Ectodermal cell (in vitro differentiated cells): ENCODE results near the gene WSCD2.

Experiments
- H3K27ac ChIP-seq: 2 replicates; pipeline ENCODE4 v1.7.0; 2013; ENCODE audit warnings: mild to moderate bottlenecking, low read depth, low read length; ENCODE audit not compliant: insufficient read depth, poor library complexity, severe bottlenecking
- H3K27me3 ChIP-seq: 2 replicates; pipeline ENCODE4 v1.7.0; 2013; ENCODE audit warnings: mild to moderate bottlenecking, low read length; ENCODE audit not compliant: insufficient read depth, control insufficient read depth, poor library complexity, severe bottlenecking
- H3K36me3 ChIP-seq: one replicate; pipeline ENCODE4 v1.7.0; 2013; ENCODE audit warnings: low read length; ENCODE audit not compliant: control insufficient read depth, insufficient read depth
- H3K4me1 ChIP-seq: one replicate; pipeline ENCODE4 v1.7.0; 2013; ENCODE audit warnings: low read length; ENCODE audit not compliant: control insufficient read depth, insufficient read depth
- H3K4me3 ChIP-seq: 2 replicates; pipeline ENCODE4 v1.7.0; 2013; ENCODE audit warnings: low read depth, low read length, control low read depth; ENCODE audit not compliant: insufficient read depth
- H3K9me3 ChIP-seq: 2 replicates; pipeline ENCODE4 v1.7.0; 2013; ENCODE audit warnings: mild to moderate bottlenecking, low read length, moderate library complexity; ENCODE audit not compliant: control insufficient read depth
- WGBS, 2 experiments: methylation state at CpG; one replicate each; pipeline ENCODE4 v1.1.7; 2013; ENCODE audit warnings: missing lambda C conversion rate in 2 of 2; 5-methylcytosine and 5-hydroxymethylcytosine counted together

The WSCD2 gene

DNA sequence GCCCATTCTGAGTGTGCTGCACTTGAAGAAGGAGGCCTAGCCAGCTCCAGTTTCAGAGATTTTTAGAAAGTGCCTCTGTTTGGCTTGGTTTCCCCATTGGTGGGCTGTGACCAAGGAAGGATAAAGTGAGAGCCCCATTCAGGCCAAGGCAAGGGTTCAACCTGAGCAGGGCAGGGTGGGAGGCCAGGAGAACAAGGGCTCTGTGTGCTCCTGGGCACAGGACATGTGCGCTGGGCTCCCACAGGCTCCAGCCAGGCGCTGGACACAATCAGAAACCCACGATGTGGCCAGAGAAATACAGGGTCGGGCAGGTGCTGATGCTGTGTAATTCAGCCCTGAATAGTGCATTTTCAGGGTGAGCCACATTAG is 23.1 kb downstream of the WSCD2 start:
- no peaks in the 10 kb centered on the region for H3K9me3 ChIP-seq
- H3K4me3 ChIP-seq: no peak overlapping the region
- H3K27ac ChIP-seq: no peak overlapping the region
- no peaks in the 10 kb centered on the region for H3K27me3 ChIP-seq
- peaks cover 3% of the 10 kb centered on the region for H3K4me1 ChIP-seq
- no peaks in the 10 kb centered on the region for H3K36me3 ChIP-seq
- 95 to 96% methylated on average over 4 of the region's 4 CpGs for whole genome bisulfite sequencing, 2 experiments

DNA sequence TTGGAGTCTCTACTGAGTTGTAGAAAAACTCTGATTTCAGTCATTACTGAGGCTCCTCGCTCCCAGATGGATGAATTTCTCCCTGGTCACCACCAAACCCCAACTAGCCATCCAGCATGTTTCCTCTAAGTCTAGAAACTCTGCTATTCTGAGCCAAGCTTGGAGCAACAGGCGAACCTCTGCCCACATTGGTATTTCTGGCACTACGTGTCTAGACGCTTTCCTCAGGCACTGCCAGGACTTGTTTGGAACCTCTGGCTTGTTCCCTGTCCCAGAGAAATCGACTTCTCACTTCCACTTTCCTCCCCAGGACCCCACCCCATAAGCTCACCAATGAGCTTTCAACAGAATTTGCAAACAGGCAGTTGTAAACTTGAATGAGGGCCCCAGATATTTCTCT is 27.6 kb downstream of the WSCD2 start:
- H3K27ac ChIP-seq: no peak overlapping the region
- 88 to 92% methylated on average over 5 of the region's 5 CpGs for WGBS, 2 experiments

DNA sequence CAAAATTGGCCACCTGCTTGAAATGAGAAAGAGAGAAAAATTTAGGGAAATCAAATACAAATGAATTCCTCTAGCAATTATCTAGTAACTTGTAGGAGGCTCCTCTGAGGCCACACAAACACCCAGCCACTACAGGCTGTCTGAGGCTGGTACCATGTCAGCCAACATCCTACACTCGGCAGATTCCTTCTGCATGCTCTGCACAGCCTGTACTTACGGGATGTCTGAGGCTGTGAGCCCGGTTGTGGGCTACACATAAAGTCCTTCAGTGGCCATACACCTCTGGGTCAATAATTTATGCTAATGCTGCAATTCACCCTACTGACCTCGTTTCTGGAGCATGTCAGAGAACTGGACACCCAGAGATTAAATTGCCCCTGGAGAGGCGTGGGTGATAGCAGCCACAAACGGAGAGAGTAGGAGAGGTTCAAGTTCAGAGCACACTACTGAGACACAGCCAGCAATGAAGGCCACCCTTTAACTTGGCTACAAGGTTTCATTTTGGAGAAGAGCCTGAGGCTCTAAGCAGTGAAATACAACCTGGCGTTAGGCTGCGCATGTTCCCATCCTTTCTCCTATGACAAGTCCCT is 28.9 kb downstream of the WSCD2 start:
- H3K36me3 ChIP-seq: no peaks in the 10 kb centered on the region
- H3K4me1 ChIP-seq: peaks cover 5% of the 10 kb centered on the region
- no peaks in the 10 kb centered on the region for H3K9me3 ChIP-seq
- H3K4me3 ChIP-seq: no peak overlapping the region
- no peaks in the 10 kb centered on the region for H3K27me3 ChIP-seq
- WGBS, 2 experiments: 91 to 94% methylated on average over 8 of the region's 8 CpGs
- no peak overlapping the region for H3K27ac ChIP-seq

More for the DNA sequence above, 27.6 kb downstream of the WSCD2 start:
- Histone ChIP-seq H3K4me1 (peaks cover 9% of the 10 kb centered on the region), H3K27me3 (no peaks in the 10 kb centered on the region), H3K4me3 (no peak overlapping the region), H3K9me3 (no peaks in the 10 kb centered on the region), H3K36me3 (no peaks in the 10 kb centered on the region)

DNA sequence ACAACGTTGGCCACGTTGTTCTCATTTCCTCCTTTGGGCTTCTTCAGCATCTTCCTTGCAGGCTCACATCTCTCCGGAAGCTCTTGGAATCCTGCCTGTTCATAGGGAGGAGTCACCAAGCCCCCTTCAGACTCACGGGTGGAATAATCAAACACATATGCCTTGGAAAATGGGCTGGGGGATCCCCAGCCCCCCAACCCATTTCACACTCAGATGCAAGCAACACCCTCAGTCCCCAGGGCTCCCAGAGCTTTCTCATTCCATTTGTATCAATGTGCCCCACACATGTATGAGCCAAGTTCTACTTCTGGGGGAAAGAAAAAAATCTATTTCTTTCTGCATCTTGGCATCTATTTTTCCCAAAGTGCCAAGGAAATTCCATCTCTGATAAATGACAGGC is 33.1 kb downstream of the WSCD2 start:
- Histone ChIP-seq H3K9me3 (no peaks in the 10 kb centered on the region), H3K27ac (no peak overlapping the region), H3K4me3 (no peak overlapping the region), H3K27me3 (no peaks in the 10 kb centered on the region), H3K36me3 (no peaks in the 10 kb centered on the region), H3K4me1 (peaks cover 5% of the 10 kb centered on the region)
- 91 to 92% methylated on average over 4 of the region's 4 CpGs for WGBS, 2 experiments

DNA sequence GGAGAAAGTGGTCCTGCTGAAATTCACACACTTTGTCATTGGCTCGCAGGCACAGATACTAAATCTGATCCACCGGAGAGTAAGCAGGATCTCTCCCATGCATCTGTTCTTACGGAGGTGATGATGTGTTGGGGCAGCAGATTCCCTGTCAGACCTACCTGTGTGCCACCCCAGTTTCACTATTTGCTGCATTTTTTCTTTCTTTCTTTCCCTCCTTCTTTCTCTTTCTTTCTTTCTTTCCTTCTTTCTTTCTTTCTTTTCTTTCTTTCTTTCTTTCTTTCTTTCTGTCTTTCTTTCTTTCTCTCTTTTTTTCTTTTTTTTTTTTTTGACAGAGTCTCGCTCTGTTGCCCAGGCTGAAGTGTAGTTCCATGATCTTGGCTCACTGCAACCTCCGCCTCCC is 37.4 kb downstream of the WSCD2 start:
- Histone ChIP-seq H3K27ac (no peak overlapping the region), H3K9me3 (no peaks in the 10 kb centered on the region), H3K27me3 (no peaks in the 10 kb centered on the region), H3K4me1 (no peaks in the 10 kb centered on the region), H3K36me3 (no peaks in the 10 kb centered on the region), H3K4me3 (no peak overlapping the region)
- WGBS, 2 experiments: 74 to 77% methylated on average over 5 of the region's 5 CpGs

DNA sequence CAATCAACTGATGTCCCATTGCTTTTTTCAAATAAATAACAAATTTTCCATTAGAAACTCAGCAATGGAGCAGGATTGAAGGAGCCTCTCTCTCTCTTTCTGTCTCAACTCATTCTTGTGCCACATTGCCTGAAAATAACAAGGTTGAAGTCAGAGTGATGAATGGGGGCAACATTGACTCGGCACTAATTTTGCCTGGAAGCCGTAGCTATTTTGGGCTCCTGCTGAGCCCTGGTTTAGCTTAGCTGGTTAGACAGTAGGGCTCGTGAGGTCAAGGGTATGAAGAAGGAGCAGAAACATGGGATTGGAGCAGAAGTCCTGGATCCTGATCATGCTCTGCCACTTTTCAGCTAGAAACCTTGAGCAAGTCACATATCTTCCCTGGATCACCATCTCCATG is 38.9 kb downstream of the WSCD2 start:
- WGBS, 2 experiments: 90 to 96% methylated on average over 3 of the region's 3 CpGs
- H3K4me1 ChIP-seq: peaks cover 2% of the 10 kb centered on the region
- no peaks in the 10 kb centered on the region for H3K27me3 ChIP-seq
- H3K4me3 ChIP-seq: no peak overlapping the region
- H3K36me3 ChIP-seq: no peaks in the 10 kb centered on the region
- H3K27ac ChIP-seq: no peak overlapping the region
- no peaks in the 10 kb centered on the region for H3K9me3 ChIP-seq

- Histone ChIP-seq H3K27ac (no peak overlapping the region), H3K4me1 (peaks cover 6% of the 10 kb centered on the region), H3K36me3 (no peaks in the 10 kb centered on the region), H3K27me3 (no peaks in the 10 kb centered on the region), H3K9me3 (no peaks in the 10 kb centered on the region), H3K4me3 (no peak overlapping the region)
- WGBS, 2 experiments: 78 to 81% methylated on average over 2 of the region's 2 CpGs
These were observed 40.6 kb downstream of the WSCD2 start for GRCh38 chr12:108169708-108170107.

DNA sequence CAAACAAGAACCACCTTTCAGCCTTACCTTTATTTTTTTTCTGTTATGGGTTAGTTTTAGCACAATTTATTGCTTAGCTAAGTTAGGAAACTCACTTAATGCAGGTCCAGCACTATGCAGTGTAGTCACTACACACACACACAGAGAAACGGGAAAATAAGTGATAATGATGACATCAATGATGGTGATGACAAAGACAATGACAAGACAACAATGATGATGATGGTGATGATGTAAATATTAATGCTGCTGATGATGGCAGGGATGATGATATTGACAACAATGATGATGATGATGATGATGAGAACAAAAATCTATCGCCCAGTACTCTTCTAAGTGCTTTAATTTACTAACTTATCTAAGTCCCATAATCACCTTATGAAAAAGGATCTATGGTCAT is 41.1 kb downstream of the WSCD2 start:
- no peak overlapping the region for H3K27ac ChIP-seq
- H3K9me3 ChIP-seq: no peaks in the 10 kb centered on the region
- H3K4me1 ChIP-seq: peaks cover 11% of the 10 kb centered on the region
- no peaks in the 10 kb centered on the region for H3K27me3 ChIP-seq
- no peaks in the 10 kb centered on the region for H3K36me3 ChIP-seq
- no peak overlapping the region for H3K4me3 ChIP-seq
- WGBS, 2 experiments: 86 to 95% methylated on average over 2 of the region's 2 CpGs

DNA sequence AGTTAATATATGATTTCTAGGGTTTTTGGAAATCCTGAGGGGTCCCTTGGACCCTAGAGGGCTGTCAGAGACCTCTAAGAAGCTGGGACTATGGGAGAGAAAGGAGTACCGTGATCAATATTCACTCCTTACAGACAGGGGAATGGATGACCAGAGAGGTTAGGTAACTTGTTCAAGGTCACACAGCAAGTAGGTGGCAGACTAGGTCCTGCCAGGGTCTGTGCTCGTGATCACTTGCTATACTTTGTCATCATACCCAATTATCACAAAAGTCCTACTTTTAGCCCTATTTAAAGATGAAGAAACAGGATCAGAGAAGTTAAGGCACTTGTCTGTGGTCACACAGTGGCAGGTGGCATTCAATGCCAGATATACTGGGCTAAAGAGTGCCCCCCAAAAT is 42.9 kb downstream of the WSCD2 start:
- H3K4me3 ChIP-seq: no peak overlapping the region
- no peaks in the 10 kb centered on the region for H3K36me3 ChIP-seq
- no peak overlapping the region for H3K27ac ChIP-seq
- 87 to 93% methylated on average over 2 of the region's 2 CpGs for WGBS, 2 experiments
- peaks cover 15% of the 10 kb centered on the region for H3K4me1 ChIP-seq
- H3K9me3 ChIP-seq: no peaks in the 10 kb centered on the region
- no peaks in the 10 kb centered on the region for H3K27me3 ChIP-seq

- WGBS, 2 experiments: 4 to 6% methylated on average over 4 of the region's 4 CpGs
- Histone ChIP-seq H3K36me3 (no peaks in the 10 kb centered on the region), H3K27me3 (no peaks in the 10 kb centered on the region), H3K4me3 (no peak overlapping the region), H3K27ac (no peak overlapping the region), H3K4me1 (peaks cover 15% of the 10 kb centered on the region), H3K9me3 (no peaks in the 10 kb centered on the region)
These were observed 44.1 kb downstream of the WSCD2 start for GRCh38 chr12:108173160-108173559.

DNA sequence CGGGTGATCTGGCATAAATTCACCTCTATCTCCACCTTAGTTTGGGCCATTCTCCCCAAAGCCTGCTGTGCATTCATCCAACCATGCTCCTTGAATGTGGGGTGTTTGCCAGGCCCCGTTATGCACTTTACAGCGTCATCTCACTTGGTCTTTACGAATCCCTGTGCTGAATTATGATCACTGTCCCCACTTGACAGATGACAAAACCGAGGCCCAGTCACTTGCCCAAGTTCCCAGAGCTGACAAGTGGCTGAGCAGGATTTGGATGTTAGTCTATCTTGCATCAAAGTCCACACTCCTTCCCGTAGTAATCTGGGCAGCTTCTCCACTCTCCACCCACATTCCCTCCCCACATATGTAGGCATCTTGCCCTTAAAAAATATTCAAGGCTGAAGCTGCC is 44.8 kb downstream of the WSCD2 start:
- peaks cover 15% of the 10 kb centered on the region for H3K4me1 ChIP-seq
- no peaks in the 10 kb centered on the region for H3K9me3 ChIP-seq
- no peaks in the 10 kb centered on the region for H3K27me3 ChIP-seq
- no peak overlapping the region for H3K27ac ChIP-seq
- no peaks in the 10 kb centered on the region for H3K36me3 ChIP-seq
- no peak overlapping the region for H3K4me3 ChIP-seq
- WGBS, 2 experiments: 87% methylated on average over 6 of the region's 6 CpGs
